Measurements from ENCODE around the gene COPS6. TPM values are rescaled to one million over a fixed set of nuclear protein-coding genes. Genes with fewer than 3 reads are reported as not detected.

Gene COPS6
- total RNA-seq, 4 donors from 2014 or later, result 40.7 to 83.6 (median 62.9) TPM

DNA sequence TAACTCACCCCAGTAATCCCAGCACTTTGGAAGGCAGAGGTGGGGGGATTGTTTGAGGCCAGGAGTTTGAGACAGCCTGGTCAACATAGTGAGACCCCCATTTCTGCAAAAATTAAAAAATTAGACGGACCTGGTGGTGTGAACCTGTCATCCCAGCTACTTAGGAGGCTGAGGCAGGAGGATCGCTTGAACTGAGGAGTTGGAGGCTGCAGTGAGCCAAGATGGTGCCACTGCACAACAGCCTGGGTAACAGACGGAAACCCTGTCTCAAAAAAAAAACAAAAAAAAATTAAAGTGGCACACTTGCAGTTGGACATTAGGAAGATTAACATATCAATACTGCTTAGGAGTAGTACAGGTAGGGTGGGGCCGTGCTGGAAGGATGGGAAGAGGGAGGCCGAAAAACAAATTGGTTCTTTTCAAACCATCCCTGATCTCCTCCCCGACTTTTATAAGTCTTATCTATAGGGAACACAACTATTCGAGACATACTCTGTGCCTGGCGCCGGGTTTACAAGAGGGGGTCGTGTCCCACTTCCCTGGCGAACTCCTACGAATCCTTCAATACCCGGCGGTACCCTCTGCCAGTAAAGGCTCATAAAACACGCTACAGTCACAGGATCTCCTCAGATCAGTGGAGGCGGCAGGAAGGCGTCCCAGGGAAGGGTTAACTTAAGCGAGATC lies 29.8 kb downstream of the COPS6 start:
- TF ChIP-seq POLR2A (IDR thresholded peaks at IDR 0.05) (no peak), POLR2AphosphoS5 (IDR thresholded peaks at IDR 0.05) (no peak), EP300 (IDR thresholded peaks at IDR 0.05) (no peak)
- TF ChIP-seq, protein P1, sequence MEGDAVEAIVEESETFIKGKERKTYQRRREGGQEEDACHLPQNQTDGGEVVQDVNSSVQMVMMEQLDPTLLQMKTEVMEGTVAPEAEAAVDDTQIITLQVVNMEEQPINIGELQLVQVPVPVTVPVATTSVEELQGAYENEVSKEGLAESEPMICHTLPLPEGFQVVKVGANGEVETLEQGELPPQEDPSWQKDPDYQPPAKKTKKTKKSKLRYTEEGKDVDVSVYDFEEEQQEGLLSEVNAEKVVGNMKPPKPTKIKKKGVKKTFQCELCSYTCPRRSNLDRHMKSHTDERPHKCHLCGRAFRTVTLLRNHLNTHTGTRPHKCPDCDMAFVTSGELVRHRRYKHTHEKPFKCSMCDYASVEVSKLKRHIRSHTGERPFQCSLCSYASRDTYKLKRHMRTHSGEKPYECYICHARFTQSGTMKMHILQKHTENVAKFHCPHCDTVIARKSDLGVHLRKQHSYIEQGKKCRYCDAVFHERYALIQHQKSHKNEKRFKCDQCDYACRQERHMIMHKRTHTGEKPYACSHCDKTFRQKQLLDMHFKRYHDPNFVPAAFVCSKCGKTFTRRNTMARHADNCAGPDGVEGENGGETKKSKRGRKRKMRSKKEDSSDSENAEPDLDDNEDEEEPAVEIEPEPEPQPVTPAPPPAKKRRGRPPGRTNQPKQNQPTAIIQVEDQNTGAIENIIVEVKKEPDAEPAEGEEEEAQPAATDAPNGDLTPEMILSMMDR (IDR thresholded peaks at IDR 0.05), result no peak
- 32 to 39% methylated on average over 9 to 10 of the region's 18 CpGs for WGBS, 2 donors (ENCODE audit: low coverage in 1 of 2)
- no peak for ATAC-seq
- Histone ChIP-seq H3K4me3 (peak overlapping the region; percentile 68 to 89), H3K4me1 (peaks cover 0 to 42% (median 14%) of the 10 kb centered on the region in 3 donors), H3K27me3 (no peaks in the 10 kb centered on the region), H3K36me3 (peaks cover 0 to 29% of the 10 kb centered on the region in 2 donors), H3K9me3 (no peaks in the 10 kb centered on the region), H3K27ac (peak overlapping the region; percentile 58 to 91 (median 88))

DNA sequence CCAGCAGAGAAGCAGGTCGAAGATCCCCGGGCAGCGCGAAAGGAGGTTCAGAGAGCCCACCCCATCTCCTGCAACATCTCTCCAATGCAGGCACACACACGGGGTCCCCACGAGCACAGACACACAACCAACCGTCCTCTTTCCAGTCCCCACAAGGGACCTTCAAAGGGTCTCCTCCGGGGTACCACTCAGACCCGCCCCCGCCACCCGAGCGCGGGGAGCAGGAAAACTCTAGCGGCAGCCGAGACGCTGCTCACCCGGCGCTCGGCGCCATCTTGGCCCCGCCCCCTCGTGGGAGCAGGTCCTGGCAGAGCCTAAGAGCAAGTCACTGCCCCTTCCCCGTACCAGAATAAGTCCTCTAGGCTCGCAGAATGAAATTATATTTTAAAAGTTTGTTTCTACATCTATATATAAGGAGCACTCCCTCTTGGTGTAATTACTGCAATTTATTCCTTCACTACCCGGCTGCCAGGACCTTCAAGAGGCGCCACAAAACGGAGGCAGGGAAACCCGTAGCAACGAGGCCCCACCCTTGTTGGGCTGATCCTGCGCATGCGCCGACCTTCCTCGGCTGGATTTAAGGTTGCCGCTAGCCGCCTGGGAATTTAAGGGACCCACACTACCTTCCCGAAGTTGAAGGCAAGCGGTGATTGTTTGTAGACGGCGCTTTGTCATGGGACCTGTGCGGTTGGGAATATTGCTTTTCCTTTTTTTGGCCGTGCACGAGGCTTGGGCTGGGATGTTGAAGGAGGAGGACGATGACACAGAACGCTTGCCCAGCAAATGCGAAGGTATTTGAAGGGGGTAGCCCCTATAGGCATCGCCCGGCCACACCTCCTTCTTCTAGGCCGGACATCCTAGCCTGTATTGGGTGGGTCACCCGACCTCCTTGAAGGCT lies 30.6 kb downstream of the COPS6 start, which contains the start of the genes CNPY4 and TAF6:
CNPY4 (plus strand) TSS at position 563 of the 898 bp plus-strand sequence; CDS start at position 674, 111 bp downstream.
TAF6 (minus strand) TSS at position 287 of the 898 bp plus-strand sequence. CDS start 5,149 bp downstream, outside the sequence.
- H3K36me3 ChIP-seq, result peaks cover 0 to 26% of the 10 kb centered on the region in 2 donors
- 0% methylated on average over 1 to 7 of the region's 49 CpGs for WGBS, 2 donors (ENCODE audit: low coverage in 1 of 2)
- H3K27me3 ChIP-seq, result no peaks in the 10 kb centered on the region
- H3K27ac ChIP-seq, result peak within 1 kb of the TSS; percentile 58 to 91 (median 88)
- H3K4me1 ChIP-seq, result peaks cover 0 to 43% (median 14%) of the 10 kb centered on the region in 3 donors
- H3K4me3 ChIP-seq, result peak within 1 kb of the TSS; percentile 68 to 89
- H3K9me3 ChIP-seq, result no peaks in the 10 kb centered on the region
- peak; percentile 64 to 67 for TF ChIP-seq POLR2A (IDR thresholded peaks at IDR 0.05)
- TF ChIP-seq, protein P1 (IDR thresholded peaks at IDR 0.05), result peak in 3 of 4 experiments; percentile 21 to 25 (median 23)
- TF ChIP-seq EP300 (IDR thresholded peaks at IDR 0.05), result no peak
- TF ChIP-seq POLR2AphosphoS5 (IDR thresholded peaks at IDR 0.05), result peak; percentile 73
- peak; percentile 95 for ATAC-seq

DNA sequence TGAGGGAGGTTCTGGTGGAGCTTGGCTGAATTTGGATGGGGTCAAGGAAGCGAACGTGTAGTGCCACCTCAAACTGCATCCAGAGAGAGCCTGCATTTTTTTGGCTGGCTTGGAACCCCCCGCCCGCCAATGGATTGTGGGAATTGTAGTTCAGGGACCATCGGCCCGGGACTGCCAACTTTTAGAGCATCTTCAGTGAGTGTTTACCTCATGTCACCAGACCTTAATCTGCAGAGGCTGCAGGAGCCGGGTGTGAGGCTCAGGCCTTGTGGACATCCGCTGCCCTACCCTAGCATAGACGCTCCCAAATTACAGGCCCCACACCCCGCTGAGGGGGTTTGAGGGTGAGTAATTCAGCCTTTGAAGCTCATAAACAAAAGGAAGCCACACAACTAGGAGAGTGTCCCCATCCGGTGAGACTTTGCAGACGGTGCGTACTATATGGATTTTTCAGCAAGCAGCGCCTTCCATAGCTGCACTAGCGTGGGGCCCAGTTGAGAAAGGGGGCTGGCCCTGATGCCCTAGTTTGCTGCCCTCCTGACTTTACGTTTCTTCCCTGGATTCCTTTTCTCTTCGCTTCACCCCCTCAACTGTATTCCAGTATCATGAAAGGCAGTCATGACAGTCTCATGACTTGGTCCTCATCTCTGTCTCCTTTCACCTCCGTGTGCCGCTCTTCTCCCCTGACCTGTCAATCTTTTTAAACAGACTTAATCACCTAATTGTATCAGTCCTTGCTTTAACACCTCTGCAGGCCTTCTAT lies 31.4 kb downstream of the COPS6 start:
- Histone ChIP-seq H3K36me3 (peaks cover 0 to 31% of the 10 kb centered on the region in 2 donors), H3K27ac (peak overlapping the region; percentile 58 to 91 (median 88)), H3K4me3 (peak overlapping the region; percentile 68 to 89), H3K9me3 (no peaks in the 10 kb centered on the region), H3K27me3 (no peaks in the 10 kb centered on the region), H3K4me1 (peaks cover 0 to 52% (median 14%) of the 10 kb centered on the region in 3 donors)
- 18 to 22% methylated on average over 8 to 11 of the region's 19 CpGs for WGBS, 2 donors (ENCODE audit: low coverage in 1 of 2)
- ATAC-seq, result peak; percentile 73
- TF ChIP-seq, protein P1 (IDR thresholded peaks at IDR 0.05), result no peak
- TF ChIP-seq POLR2A (IDR thresholded peaks at IDR 0.05), result no peak
- TF ChIP-seq POLR2AphosphoS5 (IDR thresholded peaks at IDR 0.05), result no peak
- no peak for TF ChIP-seq EP300 (IDR thresholded peaks at IDR 0.05)

DNA sequence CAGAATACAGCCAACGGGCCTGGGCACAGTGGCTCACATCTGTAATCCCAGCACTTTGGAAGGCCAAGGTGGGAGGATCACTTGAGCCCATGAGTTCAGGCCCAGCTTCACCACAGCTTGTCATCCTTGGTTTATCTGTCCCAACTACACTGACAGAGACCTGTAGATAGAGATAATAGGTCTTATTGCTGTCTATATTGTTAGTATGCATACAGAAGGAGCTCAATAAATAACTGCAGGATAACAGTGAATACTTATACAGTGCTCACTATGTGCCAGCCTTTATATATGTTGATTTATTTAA lies 31.9 kb downstream of the COPS6 start:
- Histone ChIP-seq H3K36me3 (peaks cover 0 to 29% of the 10 kb centered on the region in 2 donors), H3K4me1 (peaks cover 0 to 57% (median 16%) of the 10 kb centered on the region in 3 donors), H3K27ac (peak overlapping the region in 3 of 4 donors; percentile 88 to 91 (median 89)), H3K9me3 (no peaks in the 10 kb centered on the region), H3K27me3 (no peaks in the 10 kb centered on the region), H3K4me3 (peak overlapping the region in 1 of 2 donors; percentile 68)
- ATAC-seq, result no peak
- 0% methylated on average over 1 of the region's 1 CpG; no CpG with 5 or more reads in 1 of the 2 donors for WGBS, 2 donors (ENCODE audit: low coverage in 1 of 2)
- TF ChIP-seq POLR2AphosphoS5 (IDR thresholded peaks at IDR 0.05), result no peak
- TF ChIP-seq, protein P1 (IDR thresholded peaks at IDR 0.05), result no peak
- no peak for TF ChIP-seq EP300 (IDR thresholded peaks at IDR 0.05)
- no peak for TF ChIP-seq POLR2A (IDR thresholded peaks at IDR 0.05)
